HS-5 (cell line): ENCODE data around the gene DCANP1.

Experiments
- DNase-seq: peaks from one replicate; pipeline ENCODE4 v3.0.0-alpha.2; 2012; ENCODE audit warnings: low read depth

DCANP1 gene

GRCh38 chr5:135456238-135457099, 9.3 kb upstream of the DCANP1 start:
- DNase-seq: peak; percentile 67

- DNase-seq: no peak
These were observed 8.7 kb upstream of the DCANP1 start for GRCh38 chr5:135455876-135456237.

- DNase-seq: no peak
These were observed 7.8 kb upstream of the DCANP1 start for GRCh38 chr5:135454946-135455345.

GRCh38 chr5:135453613-135454012, 6.5 kb upstream of the DCANP1 start:
- no peak for DNase-seq

GRCh38 chr5:135452321-135453030, 5.3 kb upstream of the DCANP1 start, which contains the start of gene TIFAB:
TIFAB (minus strand) TSS chr5:135452351; CDS start chr5:135449939, 2,412 bp downstream.
- DNase-seq: no peak

GRCh38 chr5:135451581-135452320, 4.6 kb upstream of the DCANP1 start:
- DNase-seq: no peak

- no peak for DNase-seq
These were observed 3.8 kb upstream of the DCANP1 start for GRCh38 chr5:135450952-135451351.

GRCh38 chr5:135450336-135450735, 3.2 kb upstream of the DCANP1 start:
- no peak for DNase-seq

GRCh38 chr5:135449644-135450043, 2.5 kb upstream of the DCANP1 start:
- no peak for DNase-seq

- no peak for DNase-seq
These were observed 1.8 kb upstream of the DCANP1 start for GRCh38 chr5:135448791-135449507.

- DNase-seq: no peak
These were observed 1.1 kb upstream of the DCANP1 start for GRCh38 chr5:135448071-135448739.

- no peak for DNase-seq
These were observed 533 bp downstream of the DCANP1 start for GRCh38 chr5:135446615-135447014.

GRCh38 chr5:135446206-135446605, 942 bp downstream of the DCANP1 start:
- DNase-seq: no peak

- DNase-seq: no peak
These were observed 1.7 kb downstream of the DCANP1 start for GRCh38 chr5:135445306-135445985.

- DNase-seq: no peak
These were observed 2.3 kb downstream of the DCANP1 start for GRCh38 chr5:135444881-135445280.

GRCh38 chr5:135444360-135444759, 2.8 kb downstream of the DCANP1 start:
- no peak for DNase-seq

- no peak for DNase-seq
These were observed 3.8 kb downstream of the DCANP1 start for GRCh38 chr5:135443161-135443960.

- no peak for DNase-seq
These were observed 4.6 kb downstream of the DCANP1 start for GRCh38 chr5:135442431-135443160.

- no peak for DNase-seq
These were observed 5.2 kb downstream of the DCANP1 start for GRCh38 chr5:135441919-135442318.
